Measurements from ENCODE around the gene AKTIP.
"Not testable (repeated sequence)": the region's sequence is repeated elsewhere in the genome, so short reads cannot be mapped to it uniquely, and the experiment has no call there.

The AKTIP gene

GRCh38 chr16:53502331-53503269 lies at the start of gene AKTIP:
TSS of gene AKTIP (minus strand) at chr16:53503209. CDS start at chr16:53500259, 2,950 bp downstream.
- H3K27me3 ChIP-seq (ENCODE audit: control insufficient read depth, insufficient read depth, low read length), result no peaks in the 10 kb centered on the region
- no CpG with 5 or more reads among the region's 76 CpGs for WGBS (ENCODE audit: insufficient coverage, insufficient read length)
- no peak within 1 kb of the TSS for H3K27ac ChIP-seq (ENCODE audit: low read length)
- peak within 1 kb of the TSS; percentile 89 for H3K4me3 ChIP-seq (ENCODE audit: low read length)
- no peak for DNase-seq (ENCODE audit: low read depth, low spot score)
- no peaks in the 10 kb centered on the region for H3K4me1 ChIP-seq (ENCODE audit: control insufficient read depth, insufficient read depth, low read length)
- no peaks in the 10 kb centered on the region for H3K36me3 ChIP-seq (ENCODE audit: control insufficient read depth, insufficient read depth, low read length)
- no peaks in the 10 kb centered on the region for H3K9me3 ChIP-seq (ENCODE audit: control insufficient read depth, insufficient read depth, low read length)

GRCh38 chr16:53549970-53550690 lies 47.1 kb upstream of the AKTIP start:
- peaks cover 6% of the 10 kb centered on the region; the same call in 1 of the 2 replicates for H3K27me3 ChIP-seq (ENCODE audit: control insufficient read depth, insufficient read depth, low read length)
- WGBS (ENCODE audit: insufficient coverage, insufficient read length), result no CpG with 5 or more reads among the region's 18 CpGs
- no peaks in the 10 kb centered on the region for H3K4me1 ChIP-seq (ENCODE audit: control insufficient read depth, insufficient read depth, low read length)
- H3K9me3 ChIP-seq (ENCODE audit: control insufficient read depth, insufficient read depth, low read length), result no peaks in the 10 kb centered on the region
- peak; percentile 35 for DNase-seq (ENCODE audit: low read depth, low spot score)
- H3K4me3 ChIP-seq (ENCODE audit: low read length), result no peak overlapping the region
- H3K27ac ChIP-seq (ENCODE audit: low read length), result no peak overlapping the region
- H3K36me3 ChIP-seq (ENCODE audit: control insufficient read depth, insufficient read depth, low read length), result no peaks in the 10 kb centered on the region

- no peak overlapping the region for H3K27ac ChIP-seq (ENCODE audit: low read length)
- DNase-seq (ENCODE audit: low read depth, low spot score), result no peak
- H3K4me3 ChIP-seq (ENCODE audit: low read length), result no peak overlapping the region
- H3K36me3 ChIP-seq (ENCODE audit: control insufficient read depth, insufficient read depth, low read length), result no peaks in the 10 kb centered on the region
- no peaks in the 10 kb centered on the region for H3K4me1 ChIP-seq (ENCODE audit: control insufficient read depth, insufficient read depth, low read length)
- no CpG with 5 or more reads among the region's 4 CpGs for WGBS (ENCODE audit: insufficient coverage, insufficient read length)
- no peaks in the 10 kb centered on the region for H3K9me3 ChIP-seq (ENCODE audit: control insufficient read depth, insufficient read depth, low read length)
- peaks cover 6% of the 10 kb centered on the region; the same call in 1 of the 2 replicates for H3K27me3 ChIP-seq (ENCODE audit: control insufficient read depth, insufficient read depth, low read length)
Observed at GRCh38 chr16:53546988-53547391, 44.0 kb upstream of the AKTIP start.

GRCh38 chr16:53545433-53545832 lies 42.4 kb upstream of the AKTIP start:
- no CpG with 5 or more reads among the region's 9 CpGs for WGBS (ENCODE audit: insufficient coverage, insufficient read length)
- Histone ChIP-seq H3K4me1 (ENCODE audit: control insufficient read depth, insufficient read depth, low read length) (no peaks in the 10 kb centered on the region), H3K4me3 (ENCODE audit: low read length) (no peak overlapping the region), H3K9me3 (ENCODE audit: control insufficient read depth, insufficient read depth, low read length) (no peaks in the 10 kb centered on the region), H3K36me3 (ENCODE audit: control insufficient read depth, insufficient read depth, low read length) (no peaks in the 10 kb centered on the region), H3K27me3 (ENCODE audit: control insufficient read depth, insufficient read depth, low read length) (peaks cover 4% of the 10 kb centered on the region; the same call in 1 of the 2 replicates), H3K27ac (ENCODE audit: low read length) (no peak overlapping the region)
- DNase-seq (ENCODE audit: low read depth, low spot score), result no peak

GRCh38 chr16:53542283-53542682 lies 39.3 kb upstream of the AKTIP start:
- no CpG with 5 or more reads among the region's 21 CpGs for WGBS (ENCODE audit: insufficient coverage, insufficient read length)
- no peaks in the 10 kb centered on the region for H3K9me3 ChIP-seq (ENCODE audit: control insufficient read depth, insufficient read depth, low read length)

GRCh38 chr16:53541326-53541725 lies 38.3 kb upstream of the AKTIP start:
- H3K4me1 ChIP-seq (ENCODE audit: control insufficient read depth, insufficient read depth, low read length), result no peaks in the 10 kb centered on the region
- H3K27me3 ChIP-seq (ENCODE audit: control insufficient read depth, insufficient read depth, low read length), result no peaks in the 10 kb centered on the region
- no peak overlapping the region for H3K4me3 ChIP-seq (ENCODE audit: low read length)
- no peaks in the 10 kb centered on the region for H3K36me3 ChIP-seq (ENCODE audit: control insufficient read depth, insufficient read depth, low read length)
- DNase-seq (ENCODE audit: low read depth, low spot score), result no peak
- H3K9me3 ChIP-seq (ENCODE audit: control insufficient read depth, insufficient read depth, low read length), result no peaks in the 10 kb centered on the region
- H3K27ac ChIP-seq (ENCODE audit: low read length), result no peak overlapping the region
- no CpG with 5 or more reads among the region's 9 CpGs for WGBS (ENCODE audit: insufficient coverage, insufficient read length)

More at GRCh38 chr16:53542283-53542682, 39.3 kb upstream of the AKTIP start:
- DNase-seq (ENCODE audit: low read depth, low spot score), result no peak
- Histone ChIP-seq H3K4me1 (ENCODE audit: control insufficient read depth, insufficient read depth, low read length) (no peaks in the 10 kb centered on the region), H3K4me3 (ENCODE audit: low read length) (no peak overlapping the region), H3K36me3 (ENCODE audit: control insufficient read depth, insufficient read depth, low read length) (no peaks in the 10 kb centered on the region), H3K27me3 (ENCODE audit: control insufficient read depth, insufficient read depth, low read length) (no peaks in the 10 kb centered on the region), H3K27ac (ENCODE audit: low read length) (no peak overlapping the region)

GRCh38 chr16:53539759-53540718 lies 37.0 kb upstream of the AKTIP start:
- not testable (repeated sequence) for H3K27me3 ChIP-seq (ENCODE audit: control insufficient read depth, insufficient read depth, low read length); H3K9me3 ChIP-seq (ENCODE audit: control insufficient read depth, insufficient read depth, low read length); H3K27ac ChIP-seq (ENCODE audit: low read length); H3K4me1 ChIP-seq (ENCODE audit: control insufficient read depth, insufficient read depth, low read length); DNase-seq (ENCODE audit: low read depth, low spot score); H3K36me3 ChIP-seq (ENCODE audit: control insufficient read depth, insufficient read depth, low read length); H3K4me3 ChIP-seq (ENCODE audit: low read length)
- WGBS (ENCODE audit: insufficient coverage, insufficient read length), result no CpG with 5 or more reads among the region's 13 CpGs

- DNase-seq (ENCODE audit: low read depth, low spot score); H3K9me3 ChIP-seq (ENCODE audit: control insufficient read depth, insufficient read depth, low read length); H3K36me3 ChIP-seq (ENCODE audit: control insufficient read depth, insufficient read depth, low read length); H3K27me3 ChIP-seq (ENCODE audit: control insufficient read depth, insufficient read depth, low read length); H3K4me1 ChIP-seq (ENCODE audit: control insufficient read depth, insufficient read depth, low read length); H3K4me3 ChIP-seq (ENCODE audit: low read length); H3K27ac ChIP-seq (ENCODE audit: low read length): not testable (repeated sequence)
- WGBS (ENCODE audit: insufficient coverage, insufficient read length), result no CpG with 5 or more reads among the region's 27 CpGs
Observed at GRCh38 chr16:53539346-53539745, 36.3 kb upstream of the AKTIP start.

- H3K4me1 ChIP-seq (ENCODE audit: control insufficient read depth, insufficient read depth, low read length), result no peaks in the 10 kb centered on the region
- no peak for DNase-seq (ENCODE audit: low read depth, low spot score)
- WGBS (ENCODE audit: insufficient coverage, insufficient read length), result no CpG with 5 or more reads among the region's 5 CpGs
- H3K27me3 ChIP-seq (ENCODE audit: control insufficient read depth, insufficient read depth, low read length), result no peaks in the 10 kb centered on the region
- no peaks in the 10 kb centered on the region for H3K9me3 ChIP-seq (ENCODE audit: control insufficient read depth, insufficient read depth, low read length)
- H3K4me3 ChIP-seq (ENCODE audit: low read length), result no peak overlapping the region
- H3K27ac ChIP-seq (ENCODE audit: low read length), result no peak overlapping the region
- no peaks in the 10 kb centered on the region for H3K36me3 ChIP-seq (ENCODE audit: control insufficient read depth, insufficient read depth, low read length)
Observed at GRCh38 chr16:53537626-53538025, 34.6 kb upstream of the AKTIP start.

GRCh38 chr16:53534206-53534605 lies 31.2 kb upstream of the AKTIP start:
- H3K27ac ChIP-seq (ENCODE audit: low read length), result no peak overlapping the region
- no CpG with 5 or more reads among the region's 2 CpGs for WGBS (ENCODE audit: insufficient coverage, insufficient read length)
- DNase-seq (ENCODE audit: low read depth, low spot score), result no peak
- no peaks in the 10 kb centered on the region for H3K27me3 ChIP-seq (ENCODE audit: control insufficient read depth, insufficient read depth, low read length)
- no peaks in the 10 kb centered on the region for H3K36me3 ChIP-seq (ENCODE audit: control insufficient read depth, insufficient read depth, low read length)
- no peaks in the 10 kb centered on the region for H3K9me3 ChIP-seq (ENCODE audit: control insufficient read depth, insufficient read depth, low read length)
- H3K4me1 ChIP-seq (ENCODE audit: control insufficient read depth, insufficient read depth, low read length), result no peaks in the 10 kb centered on the region
- H3K4me3 ChIP-seq (ENCODE audit: low read length), result no peak overlapping the region

Measured in iPS DF 6.9 (cell line).